ENCODE measurements around the gene MYH11. TPM values are rescaled to one million over a fixed set of nuclear protein-coding genes. Genes with fewer than 3 reads are reported as not detected.
"Not testable (repeated sequence)": the region's sequence is repeated elsewhere in the genome, so short reads cannot be mapped to it uniquely, and the experiment has no call there.

MYH11 gene
- total and polyA plus RNA-seq, 10 of the 15 experiments (the other 5 are each of a cell fraction or from before 2014, with no cell fraction given): 0.01 to 1.9 (median 0.13) TPM; not detected in 1

- TF ChIP-seq SIN3A (IDR thresholded peaks at IDR 0.05; ENCODE audit: low read depth, low read length): no peak
These were observed 66.4 kb downstream of the MYH11 start (continued) for GRCh38 chr16:15790458-15790857.

- RAD21 ChIA-PET (ENCODE audit: unreplicated experiment): not testable (repeated sequence)
- SMC1A ChIA-PET (ENCODE audit: uncharacterized antibody, unreplicated experiment): interaction anchor here (1.3 kb wide), 1 partner anchor 15 kb away, joined by 3 read pairs; no protein-coding TSS in a partner anchor
These were observed 67.0 kb downstream of the MYH11 start for GRCh38 chr16:15789816-15790215.

GRCh38 chr16:15788846-15789239 lies 68.0 kb downstream of the MYH11 start:
- CTCF ChIA-PET: no interaction called here
- Histone ChIP-seq H3K9me3 (replicated peaks; ENCODE audit: control insufficient read depth, insufficient read depth, low read length) (no peaks in the 10 kb centered on the region), H2AFZ (ENCODE audit: control insufficient read depth, low read depth, low read length) (no peak overlapping the region), H4K20me1 (ENCODE audit: control insufficient read depth, insufficient read depth) (no peaks in the 10 kb centered on the region), H3K27ac (ENCODE audit: control insufficient read depth, insufficient read depth) (no peak overlapping the region), H3K4me1 (ENCODE audit: control insufficient read depth, insufficient read depth, low read length) (no peaks in the 10 kb centered on the region), H3K27me3 (replicated peaks in 1 of 2; ENCODE audit: control insufficient read depth in 2 of 2, insufficient read depth in 2 of 2, low read length in 1 of 2) (no peaks in the 10 kb centered on the region), H3K79me2 (ENCODE audit: control insufficient read depth, insufficient read depth, low read length) (no peaks in the 10 kb centered on the region), H3K4me3 (no peak overlapping the region), H3K36me3 (ENCODE audit: control insufficient read depth in 2 of 2, insufficient read depth in 2 of 2, low read length in 1 of 2) (no peaks in the 10 kb centered on the region), H3K9ac (ENCODE audit: control insufficient read depth, insufficient read depth, low read length) (no peak overlapping the region), H3K4me2 (ENCODE audit: control insufficient read depth, insufficient read depth) (no peak overlapping the region)
- BruUV-seq (replicated peaks): no TSS peak
- no peak for DNase-seq (ENCODE audit: low read depth, low spot score)
- RAD21 ChIA-PET (ENCODE audit: unreplicated experiment): no interaction called here
- SMC1A ChIA-PET (ENCODE audit: uncharacterized antibody, unreplicated experiment): no interaction called here
- in situ Hi-C loops (cut with MboI) (no loop called here), intact Hi-C loops (cut with micrococcal nuclease; ENCODE audit: unreplicated experiment) (no loop called here)
- ATAC-seq: no peak
- 23% methylated on average over 2 of the region's 2 CpGs for WGBS (ENCODE audit: insufficient coverage, insufficient replicate concordance, low lambda C conversion rate, missing lambda C conversion rate)
- POLR2A ChIA-PET: no interaction called here
- FAIRE-seq: no peak
- TF ChIP-seq SIX5 (IDR thresholded peaks at IDR 0.05; ENCODE audit: low read depth, low read length, severe bottlenecking): no peak
- TF ChIP-seq FOXK2 (IDR thresholded peaks at IDR 0.05): no peak
- no peak for TF ChIP-seq MEF2B (IDR thresholded peaks at IDR 0.05; ENCODE audit: partially characterized antibody, poor library complexity, severe bottlenecking)
- TF ChIP-seq ZNF207 (IDR thresholded peaks at IDR 0.05; ENCODE audit: borderline replicate concordance): no peak
- TF ChIP-seq FOXM1 (IDR thresholded peaks at IDR 0.05; ENCODE audit: low read depth, low read length): no peak
- no peak for TF ChIP-seq ZNF384 (IDR thresholded peaks at IDR 0.05; ENCODE audit: borderline replicate concordance, low read depth, low read length)
- TF ChIP-seq IRF3 (IDR thresholded peaks at IDR 0.05): no peak
- TF ChIP-seq RUNX3 (IDR thresholded peaks at IDR 0.05; ENCODE audit: low read length): no peak
- no peak for TF ChIP-seq SMARCA5 (IDR thresholded peaks at IDR 0.05)
- no peak for TF ChIP-seq SKIL (IDR thresholded peaks at IDR 0.05; ENCODE audit: low read depth, poor library complexity, severe bottlenecking)
- no peak for TF ChIP-seq ZNF622 (IDR thresholded peaks at IDR 0.05)

More at GRCh38 chr16:15789816-15790215, 67.0 kb downstream of the MYH11 start:
- BruUV-seq (replicated peaks); H4K20me1 ChIP-seq (ENCODE audit: control insufficient read depth, insufficient read depth); H3K27ac ChIP-seq (ENCODE audit: control insufficient read depth, insufficient read depth); H3K79me2 ChIP-seq (ENCODE audit: control insufficient read depth, insufficient read depth, low read length); H3K4me2 ChIP-seq (ENCODE audit: control insufficient read depth, insufficient read depth); H2AFZ ChIP-seq (ENCODE audit: control insufficient read depth, low read depth, low read length); CTCF ChIA-PET; H3K4me1 ChIP-seq (ENCODE audit: control insufficient read depth, insufficient read depth, low read length); DNase-seq (ENCODE audit: low read depth, low spot score); H3K9ac ChIP-seq (ENCODE audit: control insufficient read depth, insufficient read depth, low read length); H3K4me3 ChIP-seq; in situ Hi-C loops (cut with MboI); H3K36me3 ChIP-seq (ENCODE audit: control insufficient read depth in 2 of 2, insufficient read depth in 2 of 2, low read length in 1 of 2); intact Hi-C loops (cut with micrococcal nuclease; ENCODE audit: unreplicated experiment); ATAC-seq; H3K9me3 ChIP-seq (replicated peaks; ENCODE audit: control insufficient read depth, insufficient read depth, low read length); H3K27me3 ChIP-seq (replicated peaks in 1 of 2; ENCODE audit: control insufficient read depth in 2 of 2, insufficient read depth in 2 of 2, low read length in 1 of 2): not testable (repeated sequence)
- POLR2A ChIA-PET: interaction anchor here (0.5 kb wide), 1 partner anchor 348 kb away, joined by 4 read pairs; no protein-coding TSS in a partner anchor
- FAIRE-seq: peak; percentile 38
- 76% methylated on average over 5 of the region's 5 CpGs for WGBS (ENCODE audit: insufficient coverage, insufficient replicate concordance, low lambda C conversion rate, missing lambda C conversion rate)
